ENCODE results near the gene LARGE1. TPM values are rescaled to one million over a fixed set of nuclear protein-coding genes. Genes with fewer than 3 reads are reported as not detected.
A peak's percentile ranks its signal among the peaks of the same experiment; 100 is the strongest.

The LARGE1 gene
- total RNA-seq = 10 to 100 TPM; 11.8 to 33.2 (median 22.6) TPM

DNA sequence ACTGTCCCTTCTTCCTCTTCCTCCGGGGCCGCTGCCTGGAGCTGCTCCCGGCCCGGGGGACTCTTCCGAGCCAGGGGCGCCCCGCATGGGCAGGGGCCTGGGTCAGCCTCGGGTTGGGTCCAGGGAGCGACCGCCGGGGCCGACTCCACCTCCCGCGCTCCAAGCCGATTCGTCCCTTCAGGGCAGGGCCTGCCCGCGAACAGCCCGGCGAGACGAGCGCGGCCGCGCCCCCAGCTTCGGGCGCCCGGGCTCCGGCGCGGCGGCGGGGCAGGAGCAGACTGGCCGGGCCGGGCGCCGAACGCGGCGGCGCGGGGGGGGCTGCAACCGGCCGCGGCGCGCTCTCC lies at the start of gene LARGE1:
Gene LARGE1 (minus strand): TSS at position 280 of the 344 bp plus-strand sequence.
- no peak for TF ChIP-seq POLR2A (IDR thresholded peaks at IDR 0.05)
- TF ChIP-seq, protein P1, sequence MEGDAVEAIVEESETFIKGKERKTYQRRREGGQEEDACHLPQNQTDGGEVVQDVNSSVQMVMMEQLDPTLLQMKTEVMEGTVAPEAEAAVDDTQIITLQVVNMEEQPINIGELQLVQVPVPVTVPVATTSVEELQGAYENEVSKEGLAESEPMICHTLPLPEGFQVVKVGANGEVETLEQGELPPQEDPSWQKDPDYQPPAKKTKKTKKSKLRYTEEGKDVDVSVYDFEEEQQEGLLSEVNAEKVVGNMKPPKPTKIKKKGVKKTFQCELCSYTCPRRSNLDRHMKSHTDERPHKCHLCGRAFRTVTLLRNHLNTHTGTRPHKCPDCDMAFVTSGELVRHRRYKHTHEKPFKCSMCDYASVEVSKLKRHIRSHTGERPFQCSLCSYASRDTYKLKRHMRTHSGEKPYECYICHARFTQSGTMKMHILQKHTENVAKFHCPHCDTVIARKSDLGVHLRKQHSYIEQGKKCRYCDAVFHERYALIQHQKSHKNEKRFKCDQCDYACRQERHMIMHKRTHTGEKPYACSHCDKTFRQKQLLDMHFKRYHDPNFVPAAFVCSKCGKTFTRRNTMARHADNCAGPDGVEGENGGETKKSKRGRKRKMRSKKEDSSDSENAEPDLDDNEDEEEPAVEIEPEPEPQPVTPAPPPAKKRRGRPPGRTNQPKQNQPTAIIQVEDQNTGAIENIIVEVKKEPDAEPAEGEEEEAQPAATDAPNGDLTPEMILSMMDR (IDR thresholded peaks at IDR 0.05) = no peak
- H3K4me3 ChIP-seq (ENCODE audit: low read depth, poor library complexity, severe bottlenecking) = peak within 1 kb of the TSS; percentile 65
- intact Hi-C loops (cut with DNase I; ENCODE audit: low total_unique reads) = loop anchor here (10.0 kb wide), 1 partner anchor 1105 kb away; no protein-coding TSS in a partner anchor
- no peak for DNase-seq (ENCODE audit: low spot score in 2 of 2)
- 1% methylated on average over 27 of the region's 47 CpGs; no CpG with 5 or more reads in 1 of the 2 donors for WGBS, 2 donors

DNA sequence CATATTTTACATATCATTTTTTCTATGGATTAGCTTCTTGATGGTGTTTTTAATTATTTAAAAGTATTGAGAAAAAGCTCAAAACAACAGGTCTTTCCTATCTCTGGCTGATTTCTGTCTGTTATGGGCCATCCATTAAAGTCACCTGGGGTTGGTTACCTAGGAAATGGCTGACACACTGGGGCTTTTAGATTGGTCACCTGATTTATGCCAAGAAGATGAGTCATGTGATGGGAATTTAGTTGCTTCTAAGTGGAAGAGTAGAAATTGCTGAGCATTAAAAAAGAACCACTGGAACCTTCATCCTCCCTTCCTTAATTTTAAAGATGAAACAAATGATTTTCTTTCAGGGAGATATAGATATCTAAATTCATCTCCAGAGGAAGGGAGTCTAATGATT lies 48.8 kb upstream of the LARGE1 start:
- no peak for DNase-seq (ENCODE audit: low spot score in 2 of 2)
- intact Hi-C loops (cut with DNase I; ENCODE audit: low total_unique reads) = no loop called here
- no peak for TF ChIP-seq POLR2A (IDR thresholded peaks at IDR 0.05)
- TF ChIP-seq, protein P1 (IDR thresholded peaks at IDR 0.05) = no peak
- no peak overlapping the region for H3K4me3 ChIP-seq (ENCODE audit: low read depth, poor library complexity, severe bottlenecking)

DNA sequence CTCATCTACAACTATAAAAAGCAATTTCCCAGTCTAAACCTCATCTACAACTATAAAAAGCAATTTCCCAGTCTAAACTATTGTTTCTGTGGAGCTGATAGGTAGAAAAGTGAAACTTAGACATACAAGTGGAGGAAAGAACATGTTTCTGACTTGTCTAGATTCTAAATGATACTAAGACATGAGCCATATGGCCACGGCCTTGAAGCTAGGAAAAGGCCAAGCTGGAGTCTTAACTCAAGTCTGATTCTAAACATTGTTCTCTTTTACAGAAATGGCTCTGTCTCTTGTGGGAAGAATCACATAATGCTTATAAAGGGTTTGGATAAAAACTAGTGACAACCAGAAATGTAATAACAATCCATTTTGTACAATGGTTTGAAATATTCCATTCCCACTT lies 43.8 kb upstream of the LARGE1 start:
- TF ChIP-seq, protein P1 (IDR thresholded peaks at IDR 0.05) = no peak
- TF ChIP-seq POLR2A (IDR thresholded peaks at IDR 0.05) = no peak
- intact Hi-C loops (cut with DNase I; ENCODE audit: low total_unique reads) = no loop called here
- DNase-seq (ENCODE audit: low spot score in 2 of 2) = no peak
- no peak overlapping the region for H3K4me3 ChIP-seq (ENCODE audit: low read depth, poor library complexity, severe bottlenecking)
- WGBS, 2 donors = 70 to 86% methylated on average over 1 of the region's 1 CpG

DNA sequence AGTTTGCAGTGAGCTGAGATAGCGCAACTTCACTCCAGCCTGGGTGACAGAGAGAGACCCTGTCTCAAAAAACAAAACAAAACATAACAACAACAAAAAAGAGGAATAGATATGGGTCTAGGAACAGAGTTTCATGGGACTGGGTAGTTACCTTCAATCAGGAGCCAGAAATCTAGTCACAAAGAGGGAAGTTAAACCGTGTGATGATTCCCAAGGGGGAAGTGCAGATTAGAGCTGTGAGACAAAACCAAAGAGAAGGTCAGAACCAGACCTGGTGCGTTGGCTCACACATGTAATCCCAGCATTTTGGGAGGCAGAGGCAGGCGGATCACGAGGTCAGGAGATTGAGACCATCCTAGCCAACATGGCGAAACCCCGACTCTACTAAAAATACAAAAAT lies 42.1 kb upstream of the LARGE1 start:
- H3K4me3 ChIP-seq (ENCODE audit: low read depth, poor library complexity, severe bottlenecking) = no peak overlapping the region
- intact Hi-C loops (cut with DNase I; ENCODE audit: low total_unique reads) = no loop called here
- no peak for DNase-seq (ENCODE audit: low spot score in 2 of 2)
- WGBS, 2 donors = 85 to 88% methylated on average over 7 of the region's 7 CpGs
- no peak for TF ChIP-seq POLR2A (IDR thresholded peaks at IDR 0.05)
- TF ChIP-seq, protein P1 (IDR thresholded peaks at IDR 0.05) = no peak

DNA sequence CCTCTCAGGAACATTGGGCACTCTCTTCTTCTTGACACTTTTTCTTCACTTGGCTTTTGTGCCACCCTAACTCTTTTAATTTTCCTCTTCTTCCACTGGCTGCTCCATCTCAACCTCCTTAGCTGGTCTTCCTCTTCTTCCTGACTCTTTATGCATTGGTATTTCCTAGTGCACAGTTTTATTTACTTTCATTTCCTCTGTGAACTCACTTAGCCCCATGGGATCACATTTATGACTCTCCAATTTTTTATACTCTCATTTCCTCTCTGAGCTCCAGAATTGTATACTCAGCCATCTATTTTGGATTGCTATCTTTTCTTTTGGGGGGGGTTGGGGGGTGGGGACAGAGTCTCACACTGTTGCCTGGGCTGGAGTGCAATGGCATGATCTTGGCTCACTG lies 38.5 kb upstream of the LARGE1 start:
- H3K4me3 ChIP-seq (ENCODE audit: low read depth, poor library complexity, severe bottlenecking) = no peak overlapping the region
- intact Hi-C loops (cut with DNase I; ENCODE audit: low total_unique reads) = no loop called here
- no peak for TF ChIP-seq POLR2A (IDR thresholded peaks at IDR 0.05)
- TF ChIP-seq, protein P1 (IDR thresholded peaks at IDR 0.05) = no peak
- DNase-seq (ENCODE audit: low spot score in 2 of 2) = no peak

DNA sequence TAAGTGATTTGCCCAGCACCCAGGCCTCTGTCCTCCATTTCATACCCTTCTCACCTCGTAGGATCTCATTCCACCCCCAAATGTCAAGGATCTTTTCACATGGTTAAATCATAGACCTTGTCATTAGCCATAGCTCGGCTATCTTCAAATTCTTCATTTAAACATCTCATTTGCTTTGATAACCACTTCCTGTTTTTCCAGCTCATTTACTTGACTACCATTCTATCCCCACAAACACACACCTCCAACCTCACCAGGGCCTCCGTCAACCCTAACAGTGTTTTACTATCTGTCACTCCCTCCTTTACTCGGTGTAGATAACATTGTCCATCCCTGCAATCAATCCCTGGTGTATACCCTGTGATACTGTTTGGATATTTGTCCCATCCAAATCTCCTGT lies 36.8 kb upstream of the LARGE1 start:
- intact Hi-C loops (cut with DNase I; ENCODE audit: low total_unique reads) = no loop called here
- WGBS, 2 donors = 70 to 79% methylated on average over 4 of the region's 4 CpGs
- H3K4me3 ChIP-seq (ENCODE audit: low read depth, poor library complexity, severe bottlenecking) = no peak overlapping the region
- no peak for DNase-seq (ENCODE audit: low spot score in 2 of 2)
- no peak for TF ChIP-seq POLR2A (IDR thresholded peaks at IDR 0.05)
